Inflammatory macrophage treated with lipopolysaccharide for 1 hour (primary cell): Measurements from ENCODE around the gene NUDT13.

ENCODE experiments used
- DNase-seq, 2 donors: peaks; one replicate each; pipeline ENCODE4 v3.0.0-alpha.2; 2020 to 2022

The NUDT13 gene

DNA sequence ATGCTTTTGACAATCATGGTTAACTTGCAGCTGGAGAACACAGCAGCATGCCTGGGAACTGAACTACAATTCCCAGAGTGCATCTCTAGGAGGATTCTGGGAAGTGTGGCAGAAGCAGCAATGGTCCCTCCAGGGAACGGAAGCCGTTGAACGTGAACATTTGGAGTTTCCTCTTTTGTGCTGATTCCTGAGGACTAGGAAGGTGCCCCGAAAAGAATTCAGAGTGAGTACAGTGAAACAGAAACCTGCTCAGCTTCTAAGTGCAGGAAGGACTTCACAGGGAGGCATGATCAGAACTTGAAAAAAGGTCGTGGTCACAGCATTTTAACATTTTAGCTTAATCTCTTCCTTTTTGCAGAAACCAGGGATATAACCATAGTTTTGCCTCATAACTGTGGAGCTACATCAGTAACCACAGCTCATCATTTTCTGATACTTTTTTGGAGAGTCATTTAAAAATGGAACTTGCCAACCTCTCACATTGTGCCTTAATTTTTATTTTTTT is at the start of gene NUDT13:
NUDT13 (plus strand) TSS at position 111 of the 505 bp plus-strand sequence. CDS start 3,911 bp downstream, outside the sequence.
- DNase-seq, result peak; percentile 84 to 87

DNA sequence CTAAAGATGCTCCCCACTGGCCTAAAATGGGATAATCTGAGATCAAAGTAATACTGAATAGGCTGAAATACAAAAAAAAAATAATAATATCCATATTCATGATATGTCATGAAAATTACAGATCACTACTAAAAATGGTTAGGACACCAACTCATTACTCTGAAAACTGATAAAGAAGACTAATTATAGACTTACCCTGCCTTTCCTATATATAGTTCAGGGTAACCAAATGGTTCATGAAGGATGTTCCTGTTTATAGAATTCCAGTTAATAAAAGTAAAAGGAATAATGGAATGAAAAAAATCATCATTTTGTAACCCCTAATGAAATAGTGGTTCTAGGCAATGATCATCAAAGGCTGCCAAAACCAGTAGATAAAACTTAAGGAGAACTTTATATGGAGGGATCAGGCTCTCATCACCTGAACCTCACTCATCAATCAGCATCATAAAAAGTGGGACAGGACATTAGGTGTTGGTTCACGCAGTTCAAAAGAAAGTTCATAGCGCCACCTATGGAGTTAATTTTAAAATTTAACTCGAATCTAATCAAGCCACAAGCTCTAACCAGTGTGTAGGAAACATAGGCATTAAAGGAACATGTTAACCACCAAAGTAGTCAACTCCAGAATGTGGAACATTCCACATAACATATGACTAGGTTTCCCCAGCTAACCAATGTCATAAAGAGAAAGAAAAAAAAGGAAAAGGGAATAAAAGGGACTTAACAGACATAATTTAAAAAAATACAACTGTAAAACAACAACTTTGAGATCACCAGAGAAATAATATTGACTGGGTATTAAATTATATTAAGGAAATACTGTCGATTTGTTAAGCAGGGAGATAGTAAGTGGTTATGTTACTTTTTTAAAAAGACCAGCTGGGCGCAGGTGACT is 49.3 kb upstream of the NUDT13 start:
- DNase-seq, result peak; percentile 11 to 42

DNA sequence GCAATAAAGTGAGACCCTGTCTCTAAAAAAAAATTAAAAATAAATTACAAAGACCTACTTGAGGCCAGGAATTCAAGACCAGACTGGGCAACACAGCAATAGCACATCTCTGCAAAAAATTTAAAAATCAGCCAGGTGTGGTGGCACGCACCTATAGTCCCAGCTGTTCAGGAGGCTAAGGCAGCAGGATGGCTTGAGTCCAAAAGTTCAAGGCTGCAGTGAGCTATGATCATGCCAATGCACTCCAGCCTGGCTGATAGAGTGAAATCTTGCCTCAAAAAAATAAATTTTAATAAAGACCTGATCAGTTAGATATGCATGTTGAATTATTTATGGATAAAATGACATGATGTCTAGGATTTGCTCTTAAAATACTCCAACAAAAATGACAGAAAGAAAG is 48.5 kb upstream of the NUDT13 start:
- DNase-seq, result no peak

DNA sequence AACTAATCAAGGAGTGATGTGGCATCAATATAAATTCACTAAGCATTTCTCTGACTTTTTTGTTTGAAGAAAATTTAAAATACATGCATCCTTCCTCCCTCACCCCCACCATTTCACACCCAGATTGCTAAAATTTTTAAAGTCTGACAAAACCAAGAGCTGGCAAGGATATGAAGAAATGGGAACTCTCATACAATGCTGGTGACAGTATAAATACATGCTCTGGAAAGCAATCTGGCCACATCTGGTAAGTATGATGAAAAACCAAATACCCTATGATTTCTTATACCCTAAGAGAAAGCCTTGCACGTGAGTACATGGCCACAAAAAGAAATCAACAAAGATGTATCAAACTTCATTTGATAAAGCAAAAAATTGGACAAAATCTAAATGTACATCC is 44.8 kb upstream of the NUDT13 start:
- no peak for DNase-seq

DNA sequence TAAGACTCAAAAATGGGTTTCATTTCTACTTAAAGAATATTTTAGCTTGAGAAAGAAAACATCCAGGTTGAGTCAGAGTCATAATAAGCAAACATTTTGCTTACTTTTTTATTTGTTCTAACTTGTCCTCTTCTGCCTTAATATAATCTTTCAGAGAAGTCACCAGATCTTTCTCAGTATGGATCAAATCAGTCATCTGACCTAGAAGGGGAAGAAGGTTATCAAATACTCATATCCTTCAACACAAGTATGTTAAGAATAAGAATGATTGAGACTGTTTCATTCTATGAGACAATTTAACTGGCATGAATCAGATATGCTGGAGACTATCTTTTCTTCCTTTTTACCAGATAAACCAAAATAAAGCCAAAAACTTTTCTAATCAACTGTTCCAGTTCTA is 36.6 kb upstream of the NUDT13 start:
- no peak for DNase-seq

DNA sequence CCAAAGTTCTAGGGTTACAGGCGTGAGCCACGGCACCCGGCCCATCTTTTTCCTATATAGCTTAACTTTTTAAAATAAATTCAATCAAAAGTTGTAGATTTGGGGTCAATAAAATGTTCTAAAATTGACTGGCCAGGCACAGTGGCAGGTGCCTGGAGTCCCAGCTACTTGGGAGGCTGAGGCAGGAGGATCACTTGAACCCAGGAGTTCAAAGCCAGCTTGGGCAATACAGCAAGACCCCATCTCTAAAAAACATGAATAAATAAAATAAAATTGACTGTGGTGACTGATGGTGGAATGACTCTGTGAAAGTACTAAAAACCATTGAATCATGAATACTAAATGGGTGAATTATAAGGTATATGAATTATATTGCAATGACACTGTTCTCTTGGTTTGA is 34.4 kb upstream of the NUDT13 start:
- no peak for DNase-seq

DNA sequence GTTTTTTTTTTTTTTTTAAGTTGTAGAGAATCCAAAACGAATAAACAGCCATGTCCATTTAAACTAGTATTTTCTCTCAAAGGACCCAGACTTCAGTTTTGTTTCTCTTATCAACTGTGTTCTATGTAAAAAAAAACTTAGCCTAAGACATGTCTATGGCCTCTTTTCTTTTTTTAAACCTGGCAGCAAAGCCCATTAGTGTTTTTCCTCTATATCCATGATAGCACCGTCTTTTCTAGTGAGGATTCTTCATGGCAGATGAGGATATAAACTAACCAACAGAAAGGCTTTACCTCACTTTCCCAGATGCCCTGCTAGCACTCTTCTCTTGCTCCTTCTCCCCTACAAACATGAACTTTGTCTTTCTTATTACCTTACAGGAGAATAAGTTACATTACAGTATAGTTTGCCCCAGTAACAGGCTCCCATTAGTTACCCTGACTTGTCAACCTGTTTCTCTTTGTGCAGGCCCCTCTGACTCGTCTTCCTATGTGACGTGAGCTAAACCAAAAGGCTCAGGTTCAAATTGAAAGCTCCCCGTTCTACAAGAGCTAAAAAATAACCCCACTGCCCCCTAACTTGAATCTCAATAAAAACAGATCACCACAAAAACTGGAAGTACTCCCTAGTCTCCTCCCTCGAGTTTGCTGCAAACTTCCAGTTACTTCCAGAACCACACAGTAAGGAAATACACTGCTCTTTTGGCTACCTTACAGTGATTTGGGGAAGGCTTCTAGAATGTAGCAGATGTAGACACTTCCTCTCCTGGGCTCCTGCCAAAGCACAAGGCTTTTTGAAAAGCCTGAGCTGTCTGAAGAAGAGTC is 33.7 kb upstream of the NUDT13 start:
- peak; percentile 28 to 33 for DNase-seq

DNA sequence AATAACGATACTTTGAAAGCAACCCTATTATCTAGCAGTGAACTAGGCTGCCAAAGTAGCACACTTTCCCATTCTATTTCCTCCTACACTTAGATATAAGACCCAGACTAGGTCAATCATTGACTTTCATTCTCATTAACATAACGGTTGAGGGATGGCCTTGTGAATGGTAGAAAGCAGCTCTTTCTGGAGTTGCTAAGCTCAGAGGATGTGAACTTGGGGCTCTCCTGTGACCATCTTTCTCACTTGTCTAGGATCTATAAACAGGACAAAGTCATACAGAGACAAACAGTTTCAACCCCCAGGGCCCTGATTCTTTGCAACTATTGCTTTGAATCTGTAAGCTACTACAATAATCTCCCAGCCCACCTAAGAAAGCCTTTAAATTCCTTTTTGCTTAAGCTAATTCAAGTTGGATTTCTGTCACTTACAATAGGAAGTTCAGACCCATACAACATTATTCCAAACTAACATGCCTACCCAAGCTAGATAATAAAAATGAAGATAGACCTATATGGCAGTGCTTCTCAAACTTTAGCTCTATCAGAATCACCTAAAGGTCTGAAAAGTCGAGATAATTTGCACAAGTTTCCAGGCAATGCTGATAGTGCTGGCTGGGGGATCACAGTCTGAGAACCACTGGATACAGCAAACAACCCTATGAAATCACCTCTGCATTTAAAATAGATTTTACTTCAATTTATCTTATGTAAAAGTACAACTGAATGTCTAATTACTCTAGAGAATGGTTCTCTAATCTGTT is 30.3 kb upstream of the NUDT13 start:
- DNase-seq, result no peak

DNA sequence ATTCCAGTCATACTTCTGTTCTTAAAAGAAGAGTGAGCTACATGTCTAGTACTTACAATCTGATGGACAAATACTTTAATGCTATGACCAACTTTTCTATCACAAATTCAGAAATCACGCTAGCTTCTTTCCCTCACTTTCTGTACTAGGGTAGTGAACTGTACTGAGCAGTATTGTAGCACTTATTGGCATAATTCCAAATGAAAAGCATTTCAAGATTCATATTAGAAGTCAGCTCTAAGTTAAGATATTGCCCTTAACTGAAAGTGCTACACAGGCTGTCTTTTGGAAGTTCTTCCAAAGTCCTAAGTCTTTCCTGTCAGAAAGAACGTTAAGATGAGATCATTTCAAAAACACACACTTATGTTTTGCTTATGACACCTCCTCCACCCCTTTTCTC is 27.0 kb upstream of the NUDT13 start:
- DNase-seq, result no peak

DNA sequence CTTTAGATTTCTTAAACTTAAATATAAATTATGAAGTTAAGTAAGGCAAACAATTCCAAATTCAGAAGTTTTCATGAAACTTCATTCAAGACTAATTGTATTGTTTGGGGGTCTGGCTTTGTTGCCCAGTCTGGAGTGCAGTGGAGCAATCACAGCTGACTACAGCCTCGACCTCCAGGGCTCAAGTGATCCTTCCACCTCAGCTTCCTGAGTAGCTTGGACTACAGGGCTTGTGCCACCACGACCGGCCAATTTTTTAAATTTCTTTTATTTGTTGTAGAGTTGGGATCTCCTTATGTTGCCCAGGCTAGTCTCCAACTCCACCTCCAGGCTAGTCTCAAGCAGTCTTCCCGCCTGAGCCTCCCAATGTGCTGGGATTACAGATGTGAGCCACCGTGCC is 26.0 kb upstream of the NUDT13 start:
- DNase-seq, result no peak

DNA sequence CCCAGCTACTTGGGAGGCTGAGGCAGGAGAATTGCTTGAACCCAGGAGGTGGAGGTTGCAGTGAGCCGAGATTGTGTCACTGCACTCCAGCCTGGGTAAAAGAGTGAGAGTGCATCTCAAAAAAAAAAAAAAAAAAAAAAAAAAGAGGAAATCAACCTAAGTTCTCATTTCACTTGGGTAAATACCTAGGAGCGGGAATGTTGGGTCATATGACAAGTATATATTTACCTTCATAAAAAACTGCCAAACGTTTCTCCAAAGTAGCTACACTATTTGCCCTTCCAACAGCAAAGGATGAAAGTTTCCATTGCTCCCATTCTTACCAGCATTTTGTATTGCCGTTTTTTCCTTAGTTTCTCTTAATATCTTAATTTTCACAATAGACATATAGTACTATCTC is 23.4 kb upstream of the NUDT13 start:
- no peak for DNase-seq

DNA sequence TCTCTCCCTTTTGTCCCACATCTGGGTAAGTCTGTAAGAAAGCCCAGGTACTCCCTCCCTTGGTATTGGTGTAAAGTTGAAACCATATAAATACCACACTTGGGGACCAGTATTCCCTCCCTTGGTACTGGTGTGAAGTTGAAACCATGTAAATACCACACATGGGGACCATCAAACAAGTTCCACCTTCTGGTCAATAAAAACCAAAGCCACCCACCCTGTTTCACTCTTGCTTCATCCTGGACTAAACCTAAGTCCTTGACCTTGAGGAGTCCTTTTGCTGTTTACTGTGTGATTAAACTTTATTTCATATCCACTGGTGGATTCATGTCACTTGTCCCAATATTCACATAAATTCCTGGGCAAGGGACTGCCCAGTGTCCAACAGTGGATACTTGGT is 22.0 kb upstream of the NUDT13 start:
- DNase-seq, result peak; percentile 24 to 54

DNA sequence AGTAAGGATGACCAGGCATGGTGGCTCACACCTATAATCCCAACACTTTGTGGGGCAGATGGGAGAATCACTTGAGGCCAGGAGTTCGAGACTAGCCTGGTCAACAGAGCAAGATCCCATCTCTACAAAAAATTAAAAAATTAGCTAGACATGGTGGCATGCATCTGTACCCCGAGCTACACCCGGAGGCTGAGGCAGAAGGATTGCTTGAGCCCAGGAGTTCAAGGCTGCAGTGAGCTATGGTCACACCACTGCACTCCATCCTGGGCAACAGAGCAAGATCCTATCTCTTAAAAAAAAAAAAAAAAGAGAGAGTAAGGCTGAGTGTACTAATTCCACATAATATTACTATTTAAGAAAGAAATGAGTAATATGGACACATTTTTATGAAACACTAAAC is 17.4 kb upstream of the NUDT13 start:
- no peak for DNase-seq

DNA sequence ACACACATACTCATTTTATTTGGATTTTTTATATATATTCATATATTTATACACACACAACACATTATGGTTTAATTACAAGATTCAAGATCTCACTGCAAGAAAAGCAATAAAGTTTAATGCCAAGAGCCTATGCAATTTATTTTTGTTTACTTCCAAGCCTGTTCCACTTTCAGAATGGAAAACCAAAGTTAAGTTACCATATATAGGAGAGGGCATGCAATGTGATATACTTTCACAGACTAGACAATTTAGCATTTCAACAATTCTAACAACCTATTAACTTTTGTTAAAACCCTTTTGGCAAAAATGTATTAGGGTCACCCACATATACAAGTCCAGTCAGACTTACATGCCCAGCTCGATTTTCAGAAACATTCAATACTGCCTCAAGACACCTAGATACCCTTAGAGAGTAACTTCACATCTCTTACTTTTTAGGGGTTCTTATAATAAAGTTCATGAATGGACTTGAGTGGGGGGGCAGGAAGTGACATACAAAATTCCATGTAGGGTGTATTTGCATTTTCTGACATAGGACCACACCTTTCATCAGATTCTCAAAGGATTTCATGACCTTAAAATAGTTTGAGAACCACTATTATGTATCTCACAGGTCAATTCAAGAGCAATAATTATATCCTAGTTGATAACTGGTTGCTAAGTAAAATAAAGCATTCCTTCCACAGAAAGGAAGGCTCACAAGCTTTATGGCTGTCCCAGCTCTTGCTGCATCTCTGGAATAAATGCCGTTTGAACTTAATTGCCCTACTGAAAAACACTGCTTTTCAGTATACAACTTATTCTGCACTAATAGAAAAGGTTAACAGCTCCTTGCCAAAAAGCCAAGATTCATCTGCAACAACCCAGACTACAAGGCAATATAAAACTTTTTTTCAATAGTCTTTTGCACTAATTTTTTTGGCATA is 16.1 kb upstream of the NUDT13 start:
- DNase-seq, result peak; percentile 36 to 52

DNA sequence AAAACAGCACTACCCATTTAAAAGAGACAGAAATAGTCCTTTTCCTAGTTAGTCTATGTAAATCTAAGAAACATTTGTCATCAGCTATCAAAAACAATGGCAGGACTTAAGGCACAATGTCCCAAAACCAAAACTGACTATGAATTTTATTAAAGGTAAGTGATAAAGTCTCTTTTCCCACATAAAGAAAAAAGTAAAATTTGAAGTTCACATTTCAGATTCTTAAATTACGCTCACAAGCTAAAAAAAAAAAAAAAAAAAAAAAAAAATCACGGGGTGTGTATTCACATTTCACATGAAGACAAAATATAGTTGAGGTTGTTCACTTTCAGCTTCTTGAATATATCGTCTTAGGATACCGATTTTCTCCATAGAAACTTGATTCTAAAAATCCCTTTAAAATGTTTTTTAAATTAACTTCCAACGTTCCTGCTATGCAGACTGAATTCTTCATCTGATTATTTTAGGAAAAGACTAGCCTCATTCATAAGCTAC is 15.2 kb upstream of the NUDT13 start:
- DNase-seq, result no peak

DNA sequence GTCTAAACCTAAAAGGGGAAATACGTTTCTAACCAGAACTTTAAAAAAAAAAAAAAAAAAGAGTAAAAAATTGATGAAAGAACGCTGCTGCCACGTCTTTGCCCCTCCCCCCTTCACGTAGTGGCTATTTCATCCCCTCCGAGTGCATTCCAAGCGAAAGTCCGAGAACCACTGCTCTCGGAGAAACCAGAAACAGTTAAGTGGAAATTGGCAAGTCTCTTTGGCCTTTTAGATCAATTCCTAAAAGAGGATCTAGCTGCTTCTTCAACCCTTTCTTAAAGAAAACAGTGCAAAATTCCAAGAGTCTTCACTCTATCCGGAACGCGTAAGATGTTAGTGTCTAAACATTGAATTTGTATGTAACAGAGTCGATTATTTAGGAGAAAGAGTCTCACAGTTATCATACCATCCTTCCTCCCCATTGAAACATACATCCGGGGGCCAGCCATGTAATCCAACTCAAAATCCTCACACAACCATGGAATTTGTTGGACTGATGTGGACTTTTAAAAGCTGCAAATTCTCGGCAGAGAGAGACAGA is 14.7 kb upstream of the NUDT13 start:
- DNase-seq, result peak; percentile 72 to 77

DNA sequence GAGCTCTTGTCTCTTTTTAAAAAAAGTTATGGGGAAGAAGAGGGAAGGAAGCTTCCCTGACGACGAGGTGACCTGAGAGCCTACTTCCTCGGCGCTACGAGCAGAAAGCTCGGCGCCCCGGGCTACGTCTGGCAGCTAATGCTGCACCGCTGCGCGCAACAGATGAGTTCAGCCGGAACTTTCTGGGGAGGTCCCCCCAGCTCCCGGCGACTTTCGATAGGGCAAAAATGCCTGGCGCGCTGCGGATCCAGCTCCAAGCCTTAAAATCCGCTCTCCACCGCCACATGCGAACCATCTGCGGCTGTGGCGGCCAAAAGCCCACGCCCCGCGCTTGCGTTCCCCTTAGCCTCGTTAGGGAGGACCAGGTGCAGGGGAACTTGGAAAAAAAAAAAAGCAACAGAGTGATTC is 14.2 kb upstream of the NUDT13 start:
- DNase-seq, result peak; percentile 72 to 76

DNA sequence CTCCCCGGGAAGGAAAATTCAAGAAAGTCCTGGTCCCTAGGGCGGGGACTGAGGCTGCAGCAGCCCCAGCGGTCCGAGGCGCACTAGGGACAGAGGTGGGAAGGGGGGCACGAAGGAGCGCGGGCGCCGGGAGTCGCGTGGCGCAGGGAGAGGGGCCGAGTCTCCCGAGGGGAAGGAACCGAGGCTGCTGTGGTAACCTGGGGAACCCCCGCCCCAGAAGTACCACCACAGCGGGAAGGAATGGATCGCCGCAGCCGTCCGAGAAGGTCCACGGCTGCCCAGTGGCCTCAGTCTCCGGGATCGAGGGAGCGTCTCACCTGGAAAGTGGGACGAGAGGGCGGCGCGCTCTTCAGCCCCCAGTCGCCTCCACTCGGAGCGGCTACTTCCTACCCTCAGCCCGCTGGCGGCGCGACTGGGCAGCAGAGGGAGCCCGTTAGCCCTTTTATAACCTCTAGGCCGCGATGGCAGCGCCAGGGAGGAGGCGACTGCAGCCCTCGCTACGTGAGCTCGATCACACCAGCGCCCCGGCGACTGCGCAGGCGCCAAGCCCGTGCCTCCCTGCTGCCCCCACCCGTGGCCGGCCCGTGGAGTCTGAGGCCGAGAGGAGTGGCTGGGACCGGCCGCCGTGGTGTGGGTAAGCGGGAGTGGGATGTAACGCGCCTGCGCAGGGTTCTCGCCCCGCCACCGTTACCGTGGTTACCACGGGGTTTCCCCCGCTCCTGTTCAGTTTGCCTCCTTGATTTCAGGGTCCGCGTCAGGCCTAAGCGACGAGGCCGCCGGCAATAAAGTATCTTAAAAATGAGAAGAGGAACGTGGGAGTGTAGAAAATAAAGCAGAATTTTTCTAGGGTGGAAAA is 13.6 kb upstream of the NUDT13 start, which contains the start of gene P4HA1:
P4HA1 (minus strand) TSS at position 418 of the 856 bp plus-strand sequence. CDS start 21,983 bp downstream, outside the sequence.
- DNase-seq, result peak; percentile 99

DNA sequence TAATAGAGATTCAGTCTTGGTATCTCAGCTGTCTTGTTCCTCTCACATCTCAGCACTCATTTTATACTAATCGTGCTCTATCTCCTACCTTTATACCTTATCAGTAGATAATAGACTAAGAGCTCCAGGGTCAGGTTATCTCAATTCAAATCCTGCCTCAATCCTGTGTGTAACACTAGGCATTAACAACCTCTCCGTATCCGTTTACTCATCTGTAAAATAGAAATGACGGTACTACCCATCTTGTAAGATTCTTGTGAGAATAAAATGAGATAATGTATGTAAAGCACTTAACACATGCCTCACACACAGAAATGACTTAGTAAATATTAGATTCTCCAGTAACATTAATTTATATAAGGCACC is 13.0 kb upstream of the NUDT13 start:
- DNase-seq, result no peak

DNA sequence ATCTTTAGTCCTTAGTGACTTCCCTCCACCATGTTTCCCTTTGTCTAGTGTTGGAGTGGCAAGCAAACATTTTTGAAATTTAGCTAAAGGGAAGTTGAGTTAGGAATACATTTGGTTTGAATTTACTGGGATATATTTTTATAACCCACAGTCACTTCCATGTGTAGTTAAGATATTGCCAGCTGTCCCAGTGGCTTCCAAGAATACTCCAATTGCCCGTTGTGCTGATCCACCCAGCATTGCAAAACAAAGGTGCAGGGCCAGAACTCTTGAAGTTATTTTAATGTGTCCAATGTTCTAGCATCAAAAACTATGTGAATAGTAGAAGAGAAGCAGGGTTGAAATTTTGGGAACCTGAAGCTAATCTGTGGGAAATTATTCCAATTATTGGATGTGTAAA is 11.1 kb upstream of the NUDT13 start:
- no peak for DNase-seq
